ENCODE measurements around the gene FZD8.

- TF ChIP-seq NFIC (IDR thresholded peaks at IDR 0.05), result no peak
- TF ChIP-seq CEBPB (IDR thresholded peaks at IDR 0.05), result no peak
- no peak for TF ChIP-seq YY1 (IDR thresholded peaks at IDR 0.05; ENCODE audit: low read depth)
- TF ChIP-seq FOXM1 (IDR thresholded peaks at IDR 0.05; ENCODE audit: borderline replicate concordance, low read depth), result no peak
- TF ChIP-seq CREB1 (IDR thresholded peaks at IDR 0.05; ENCODE audit: low read depth), result no peak
- TF ChIP-seq, protein P1, sequence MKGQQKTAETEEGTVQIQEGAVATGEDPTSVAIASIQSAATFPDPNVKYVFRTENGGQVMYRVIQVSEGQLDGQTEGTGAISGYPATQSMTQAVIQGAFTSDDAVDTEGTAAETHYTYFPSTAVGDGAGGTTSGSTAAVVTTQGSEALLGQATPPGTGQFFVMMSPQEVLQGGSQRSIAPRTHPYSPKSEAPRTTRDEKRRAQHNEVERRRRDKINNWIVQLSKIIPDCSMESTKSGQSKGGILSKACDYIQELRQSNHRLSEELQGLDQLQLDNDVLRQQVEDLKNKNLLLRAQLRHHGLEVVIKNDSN (IDR thresholded peaks at IDR 0.05), result no peak
- no peak for TF ChIP-seq TEAD4 (IDR thresholded peaks at IDR 0.05)
- TF ChIP-seq RAD21 (IDR thresholded peaks at IDR 0.05; ENCODE audit: low read depth), result no peak
- no peak for TF ChIP-seq ZBTB7A (IDR thresholded peaks at IDR 0.05; ENCODE audit: low read depth)
Observed at GRCh38 chr10:35659456-35659855, 17.4 kb upstream of the FZD8 start.

Measured in Ishikawa (cell line).